COR-L47 (cell line): Measurements from ENCODE around the gene FOXF1.
A peak's percentile ranks its signal among the peaks of the same experiment; 100 is the strongest.

ENCODE experiments used
- DNase-seq: peaks from one replicate; lab custom pipeline; 2025; lab: John Stamatoyannopoulos, UW

The FOXF1 gene

GRCh38 chr16:86517652-86518258, 7.4 kb downstream of the FOXF1 start:
- DNase-seq = no peak

- no peak for DNase-seq
Measured at GRCh38 chr16:86519007-86519648, 8.8 kb downstream of the FOXF1 start.

- peak; percentile 29 for DNase-seq
Measured at GRCh38 chr16:86519649-86520316, 9.5 kb downstream of the FOXF1 start.

- no peak for DNase-seq
Measured at GRCh38 chr16:86520317-86521210, 10.2 kb downstream of the FOXF1 start.

DNA sequence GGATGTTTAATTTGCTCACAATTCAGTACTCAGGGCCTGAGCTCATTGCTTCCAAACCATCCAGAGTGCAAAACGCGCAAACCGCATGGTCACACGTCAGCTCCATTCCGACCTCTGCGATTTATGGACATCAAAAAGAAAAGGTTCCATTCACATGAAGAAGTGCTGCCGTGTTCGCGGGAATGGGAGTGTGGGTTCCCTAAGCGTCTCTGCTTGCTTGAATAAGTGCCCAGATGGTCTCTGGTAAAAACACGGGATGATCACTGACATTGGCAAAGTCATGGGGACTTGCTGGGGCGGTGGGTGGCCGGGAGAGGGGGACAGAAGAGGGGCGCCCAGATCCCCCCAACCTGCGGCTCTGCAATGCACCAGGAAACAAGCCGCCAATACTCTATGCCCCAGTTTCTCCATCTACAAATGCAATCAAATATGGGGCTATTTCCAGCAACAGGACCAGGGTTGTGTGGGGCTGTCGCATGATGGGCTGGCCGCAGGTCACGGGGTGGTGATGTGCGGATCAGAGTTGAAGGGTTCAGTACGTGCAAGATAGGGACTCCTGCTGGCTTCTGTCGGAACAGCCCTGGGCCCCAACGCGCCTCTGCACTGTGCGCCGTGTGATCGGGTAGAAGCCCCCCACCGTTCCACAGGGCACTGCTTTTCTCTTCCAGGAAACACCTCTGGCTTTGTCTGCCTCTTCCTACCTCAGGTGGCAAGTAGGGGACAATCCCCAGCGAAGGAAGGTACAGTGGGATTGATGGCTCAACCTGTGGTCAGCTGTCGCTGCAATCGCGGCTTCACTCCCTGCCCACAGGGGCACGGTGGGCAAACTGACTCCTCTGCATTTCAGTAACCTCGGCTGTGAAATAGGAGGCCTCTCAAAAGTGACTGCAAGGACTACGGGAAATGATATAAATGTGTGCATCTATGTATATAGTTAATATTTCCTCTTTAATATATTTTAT, 11.2 kb downstream of the FOXF1 start:
- no peak for DNase-seq

DNA sequence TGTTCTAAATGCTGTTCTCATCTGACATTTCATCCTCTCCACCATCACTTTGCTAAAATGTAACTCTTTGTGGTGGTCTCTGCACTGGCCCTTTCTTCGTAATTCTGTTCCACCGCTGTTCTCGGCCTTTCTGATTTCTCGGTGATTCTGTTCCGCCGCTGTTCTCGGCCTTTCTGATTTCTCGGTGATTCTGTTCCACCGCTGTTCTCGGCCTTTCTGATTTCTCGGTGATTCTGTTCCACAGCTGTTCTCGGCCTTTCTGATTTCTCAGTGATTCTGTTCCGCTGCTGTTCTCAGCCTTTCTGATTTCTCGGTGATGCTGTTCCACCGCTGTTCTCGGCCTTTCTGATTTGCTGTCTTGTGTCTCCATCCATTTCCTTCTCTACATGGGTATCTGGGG, 12.3 kb downstream of the FOXF1 start:
- DNase-seq = no peak

DNA sequence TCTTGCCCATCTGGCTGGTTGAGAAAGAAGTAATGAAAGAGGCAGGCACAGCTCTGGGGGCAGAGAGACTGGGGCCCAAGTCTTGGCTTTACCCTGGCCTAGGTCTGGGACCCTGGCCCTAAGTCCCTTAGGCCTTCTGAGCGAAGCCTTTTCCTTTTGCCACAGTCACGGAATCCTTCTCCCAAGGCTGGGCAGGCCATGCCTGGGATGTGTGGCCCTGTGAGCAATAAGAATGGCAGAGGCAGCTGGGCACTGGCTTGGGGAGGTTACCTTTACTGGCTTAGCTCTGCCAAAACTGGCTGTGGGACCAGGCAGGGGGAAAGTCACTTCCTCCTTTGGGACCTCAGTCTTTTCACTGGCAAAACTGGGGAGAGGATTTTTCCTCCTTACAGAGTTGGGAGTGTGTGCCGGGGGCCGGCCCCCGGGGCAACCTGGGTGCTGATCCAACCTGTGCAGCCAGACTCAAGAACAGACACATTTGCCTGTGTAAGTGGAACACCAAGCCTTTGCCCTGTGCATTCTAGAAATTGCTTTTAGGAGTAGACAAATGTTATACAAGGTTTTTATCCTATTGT, 12.9 kb downstream of the FOXF1 start:
- no peak for DNase-seq

DNA sequence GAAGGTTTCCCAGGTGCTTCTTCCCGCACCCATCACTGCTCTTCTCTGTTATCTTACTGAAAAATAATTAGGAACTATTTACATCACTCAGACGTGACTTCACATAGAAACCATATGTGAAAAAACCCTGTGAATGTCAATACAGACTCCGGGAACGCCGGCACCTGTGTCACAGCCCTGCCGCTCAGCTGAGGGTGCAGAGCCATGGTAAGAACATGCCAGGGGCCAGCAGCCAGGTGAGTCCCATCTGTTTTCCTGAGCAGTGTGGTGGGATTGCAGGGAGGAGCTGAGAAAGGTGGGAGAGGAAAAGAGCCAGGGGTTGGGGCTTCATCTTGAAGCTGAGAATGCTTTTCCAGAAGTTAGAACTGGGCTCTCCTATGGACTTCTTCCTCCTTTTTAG, 13.7 kb downstream of the FOXF1 start:
- no peak for DNase-seq

GRCh38 chr16:86525696-86526095, 15.4 kb downstream of the FOXF1 start:
- DNase-seq = no peak

DNA sequence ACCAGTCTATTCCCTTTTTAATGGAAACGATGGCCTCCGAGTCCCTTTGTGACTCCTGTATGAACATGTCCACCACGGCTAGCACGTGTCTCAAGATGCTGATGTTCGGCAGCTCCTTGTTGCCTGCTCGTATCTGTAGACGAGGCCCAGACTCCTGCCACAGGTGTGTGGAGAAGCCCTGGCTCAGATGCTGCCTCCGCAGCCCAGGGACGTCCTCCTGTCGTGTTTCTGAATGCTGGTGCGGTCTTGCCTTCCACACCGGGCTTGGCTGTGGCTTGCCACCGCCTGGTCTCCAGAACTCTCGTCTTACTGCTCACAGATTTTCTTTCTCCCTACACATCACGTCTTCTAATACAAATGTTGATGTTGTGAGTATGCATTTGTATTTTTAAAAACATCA, 17.0 kb downstream of the FOXF1 start:
- DNase-seq = no peak

DNA sequence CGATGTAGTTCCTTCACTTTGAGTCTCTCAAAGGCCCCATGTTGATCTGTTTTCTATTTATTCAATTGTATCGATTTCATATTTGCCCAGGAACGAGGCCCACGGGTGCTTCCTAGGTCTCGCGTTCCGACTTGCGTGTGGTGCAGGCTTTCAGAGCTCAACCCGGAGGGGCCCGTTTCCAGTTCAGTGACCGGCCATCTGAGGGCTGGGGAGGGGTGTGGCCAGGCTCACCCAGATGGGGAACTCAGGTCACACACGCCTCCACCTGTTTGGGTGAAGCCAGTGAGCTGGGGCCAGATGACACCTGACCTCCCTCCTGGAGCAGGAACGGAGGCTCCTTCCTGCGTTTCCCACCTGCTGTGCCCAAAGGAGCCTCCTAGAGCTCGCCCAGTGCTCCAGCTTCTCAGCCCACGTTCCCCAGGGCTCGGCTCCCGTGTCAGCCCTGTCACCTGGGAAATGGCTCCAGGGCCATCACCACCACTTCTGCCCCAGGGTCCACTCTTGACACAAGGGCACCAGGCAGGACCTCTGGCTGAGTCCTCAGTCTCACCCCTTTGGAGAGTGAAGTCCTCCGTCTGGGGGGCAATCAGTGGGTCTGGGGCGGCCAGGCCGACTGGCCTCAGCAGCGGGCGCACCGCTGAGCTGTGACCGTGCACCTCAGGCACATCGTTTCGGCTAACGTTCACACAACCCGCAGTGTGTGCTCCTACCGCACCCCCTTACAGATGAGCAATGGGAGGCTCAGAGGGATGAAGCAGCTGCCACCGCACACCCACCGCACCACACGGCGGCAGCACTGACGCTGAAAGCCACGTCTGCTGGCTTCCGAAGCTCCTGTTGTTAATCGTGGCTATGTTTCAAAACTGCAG, 18.0 kb downstream of the FOXF1 start:
- no peak for DNase-seq

DNA sequence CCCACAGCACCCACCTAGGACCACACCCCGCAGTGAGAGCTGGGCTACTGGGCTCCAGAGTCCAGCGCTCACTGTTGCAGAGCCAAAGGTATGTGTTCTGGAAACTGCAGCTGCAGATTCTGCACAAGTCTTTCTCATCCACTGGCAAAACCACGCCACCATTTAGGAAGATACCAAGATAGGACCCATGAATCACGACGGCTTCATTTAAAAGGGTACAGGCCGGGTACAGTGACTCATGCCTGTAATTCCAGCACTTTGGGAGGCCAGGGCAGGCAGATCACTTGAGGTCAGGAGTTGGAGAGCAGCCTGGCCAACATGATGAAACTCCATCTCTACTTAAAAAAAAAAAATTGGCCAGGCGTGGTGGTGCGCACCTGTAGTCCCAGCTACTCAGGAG, 18.8 kb downstream of the FOXF1 start:
- no peak for DNase-seq

GRCh38 chr16:86530251-86531190, 20.2 kb downstream of the FOXF1 start:
- no peak for DNase-seq

- DNase-seq = no peak
Measured at GRCh38 chr16:86531191-86531545, 20.8 kb downstream of the FOXF1 start.

GRCh38 chr16:86531641-86532525, 21.6 kb downstream of the FOXF1 start:
- no peak for DNase-seq

DNA sequence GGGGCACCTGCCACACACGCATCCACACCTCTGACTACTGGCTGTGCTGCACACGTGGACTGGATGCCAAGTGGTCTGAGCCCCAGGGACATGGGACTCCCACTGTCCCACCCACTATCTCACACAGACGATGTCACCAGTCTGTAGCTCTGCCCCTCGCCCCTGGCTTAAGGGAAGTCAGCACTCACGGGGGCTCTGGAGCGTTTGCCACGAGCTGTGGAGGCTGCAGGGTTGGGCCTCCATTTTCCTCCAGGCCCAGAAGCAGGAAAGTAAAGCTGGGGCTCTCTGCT, 22.1 kb downstream of the FOXF1 start:
- no peak for DNase-seq

- no peak for DNase-seq
Measured at GRCh38 chr16:86533076-86533475, 22.7 kb downstream of the FOXF1 start.

DNA sequence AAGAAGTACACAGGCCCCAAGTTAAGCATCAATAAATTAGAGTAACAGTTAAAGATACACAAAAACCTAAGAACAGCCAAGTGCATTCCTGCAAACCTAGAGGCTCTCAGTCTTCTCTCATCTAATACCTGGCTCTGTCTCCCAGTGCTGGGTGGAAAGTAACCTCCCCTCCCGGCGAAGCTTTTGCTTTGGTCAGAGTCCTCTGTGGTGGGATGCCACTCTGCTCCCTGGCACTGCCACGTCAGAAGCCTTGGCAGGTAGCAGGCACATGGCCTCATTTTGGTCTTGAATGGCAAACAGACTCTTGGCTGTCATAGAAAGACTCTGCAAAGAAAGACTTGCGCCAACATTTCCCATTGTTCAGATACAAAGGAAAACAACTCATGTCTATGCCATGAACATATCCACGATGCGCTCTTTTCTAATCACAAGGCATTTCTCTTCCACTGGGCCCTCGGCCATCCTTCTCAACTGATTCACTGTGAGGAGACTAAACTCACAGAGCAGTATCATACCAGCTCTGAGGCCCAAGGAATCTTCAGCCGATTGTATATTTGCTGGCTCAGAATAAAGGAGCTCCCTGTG, 23.5 kb downstream of the FOXF1 start:
- no peak for DNase-seq
